Neuronal stem cell (in vitro differentiated cells): ENCODE measurements around the gene ZDHHC11.
"Not testable (repeated sequence)": the region's sequence is repeated elsewhere in the genome, so short reads cannot be mapped to it uniquely, and the experiment has no call there.

Source experiments
- DNase-seq: peaks from one replicate; pipeline ENCODE4 v3.0.0-alpha.2; 2013; ENCODE audit warnings: low spot score
- H2AFZ ChIP-seq: one replicate; pipeline ENCODE4 v1.6.1; 2013; ENCODE audit warnings: mild to moderate bottlenecking, low read length, inconsistent platforms
- H2AK5ac ChIP-seq: 2 replicates; pipeline ENCODE4 v1.6.1; 2013; ENCODE audit warnings: low read depth, mild to moderate bottlenecking, inconsistent platforms, low read length, moderate library complexity, mixed read lengths
- H2BK120ac ChIP-seq: 2 replicates; pipeline ENCODE4 v1.6.1; 2013; ENCODE audit warnings: low read depth, mild to moderate bottlenecking, inconsistent platforms, low read length, moderate library complexity, mixed read lengths
- H2BK12ac ChIP-seq: one replicate; pipeline ENCODE4 v1.6.1; 2013; ENCODE audit warnings: low read length, inconsistent platforms
- H2BK15ac ChIP-seq: 2 replicates; pipeline ENCODE4 v1.6.1; 2013; ENCODE audit warnings: mild to moderate bottlenecking, low read length, inconsistent platforms, mixed read lengths
- H2BK5ac ChIP-seq: one replicate; pipeline ENCODE4 v1.6.1; 2013; ENCODE audit warnings: inconsistent platforms, mild to moderate bottlenecking, low read length, moderate library complexity
- H3K14ac ChIP-seq: one replicate; pipeline ENCODE4 v1.6.1; 2013; ENCODE audit warnings: low read length, inconsistent platforms
- H3K18ac ChIP-seq: 2 replicates; pipeline ENCODE4 v1.6.1; 2013; ENCODE audit warnings: low read length, inconsistent platforms
- H3K23ac ChIP-seq: 2 replicates; pipeline ENCODE4 v1.6.1; 2013; ENCODE audit warnings: low read depth, mild to moderate bottlenecking, mixed read lengths, low read length, inconsistent platforms; ENCODE audit not compliant: poor library complexity
- H3K27ac ChIP-seq: replicated peaks from 3 replicates; pipeline ENCODE4 v1.5.1; 2013; ENCODE audit warnings: low read length, inconsistent platforms
- H3K27me3 ChIP-seq, 3 experiments: 2 replicates each; pipeline ENCODE4 v1.6.1; 2013; ENCODE audit warnings: low read length in 3 of 3, mild to moderate bottlenecking in 2 of 3, inconsistent platforms in 1 of 3, low read depth in 1 of 3, mixed read lengths in 1 of 3, moderate library complexity in 1 of 3; ENCODE audit not compliant: control insufficient read depth in 3 of 3, insufficient read depth in 3 of 3
- H3K36me3 ChIP-seq, 2 donors: replicated peaks in 1 of 2; 2 replicates each; pipeline ENCODE4 v1.6.1; 2013; ENCODE audit warnings: low read length in 2 of 2; ENCODE audit not compliant: control insufficient read depth in 2 of 2, insufficient read depth in 2 of 2
- H3K4ac ChIP-seq: 2 replicates; pipeline ENCODE4 v1.6.1; 2013; ENCODE audit warnings: inconsistent platforms, mild to moderate bottlenecking, low read length, moderate library complexity
- H3K4me1 ChIP-seq, 2 donors: 1 replicate in 1 of 2; 2 replicates in 1 of 2; pipeline ENCODE4 v1.6.1; 2013; ENCODE audit warnings: low read length in 2 of 2, low read depth in 1 of 2; ENCODE audit not compliant: control insufficient read depth in 2 of 2, insufficient read depth in 1 of 2
- H3K4me2 ChIP-seq: one replicate; pipeline ENCODE4 v1.6.1; 2013; ENCODE audit warnings: mild to moderate bottlenecking, low read length, inconsistent platforms; ENCODE audit not compliant: insufficient read depth, poor library complexity, severe bottlenecking
- H3K4me3 ChIP-seq, 2 donors: 2 replicates each; pipeline ENCODE4 v1.5.1; 2013; ENCODE audit warnings: low read length in 2 of 2, mild to moderate bottlenecking in 2 of 2, inconsistent platforms in 1 of 2, moderate library complexity in 1 of 2
- H3K79me1 ChIP-seq: one replicate; pipeline ENCODE4 v1.6.1; 2013; ENCODE audit warnings: low read depth, mild to moderate bottlenecking, inconsistent platforms, low read length, moderate library complexity
- H3K9ac ChIP-seq: one replicate; pipeline ENCODE4 v1.6.1; 2013; ENCODE audit warnings: mild to moderate bottlenecking, low read depth, low read length, inconsistent platforms; ENCODE audit not compliant: poor library complexity
- H3K9me3 ChIP-seq, 2 donors: replicated peaks in 1 of 2; 2 replicates each; pipeline versions ENCODE3 to v1.6.1; 2013; ENCODE audit warnings: low read length in 2 of 2, mild to moderate bottlenecking in 2 of 2, inconsistent platforms in 1 of 2, low read depth in 1 of 2, mixed read lengths in 1 of 2, moderate library complexity in 1 of 2; ENCODE audit not compliant: control insufficient read depth in 2 of 2, insufficient read depth in 1 of 2
- H4K8ac ChIP-seq: one replicate; pipeline ENCODE4 v1.6.1; 2013; ENCODE audit warnings: low read depth, mild to moderate bottlenecking, inconsistent platforms, low read length, moderate library complexity
- H4K91ac ChIP-seq: one replicate; pipeline ENCODE4 v1.6.1; 2013; ENCODE audit warnings: low read length, low read depth, mild to moderate bottlenecking, inconsistent platforms; ENCODE audit not compliant: poor library complexity
- WGBS, 2 donors: extraction: QIAGEN DNeasy Blood & Tissue Kit; methylation state at CpG; one replicate each; pipeline ENCODE4 v1.1.7; 2013; ENCODE audit warnings: missing lambda C conversion rate in 2 of 2, mixed read lengths in 1 of 2; ENCODE audit not compliant: insufficient read length in 2 of 2, insufficient replicate concordance in 1 of 2; ENCODE audit errors: extremely low coverage in 2 of 2; 5-methylcytosine and 5-hydroxymethylcytosine counted together

Gene ZDHHC11

GRCh38 chr5:750226-750625 is 100.6 kb downstream of the ZDHHC11 start:
- not testable (repeated sequence) for DNase-seq, H3K18ac ChIP-seq, H3K4me1 ChIP-seq, H4K91ac ChIP-seq, H2BK120ac ChIP-seq, H3K4ac ChIP-seq, H3K27ac ChIP-seq, H2BK5ac ChIP-seq, H2AK5ac ChIP-seq, H3K23ac ChIP-seq, H3K4me2 ChIP-seq, H3K9ac ChIP-seq, H3K4me3 ChIP-seq, H2AFZ ChIP-seq, H3K79me1 ChIP-seq, H3K27me3 ChIP-seq, H2BK12ac ChIP-seq, H4K8ac ChIP-seq, H3K14ac ChIP-seq, H3K36me3 ChIP-seq, H3K9me3 ChIP-seq, H2BK15ac ChIP-seq
- no CpG with 5 or more reads among the region's 19 CpGs for WGBS, 2 donors

- no peak overlapping the region for H2BK120ac ChIP-seq
- no peak overlapping the region for H2AK5ac ChIP-seq
- no peaks in the 10 kb centered on the region for H3K27me3 ChIP-seq
- no peak overlapping the region for H2BK15ac ChIP-seq
- H3K9ac ChIP-seq, result no peak overlapping the region
- WGBS, 2 donors, result no CpG with 5 or more reads among the region's 14 CpGs
- no peak overlapping the region for H2AFZ ChIP-seq
- no peak overlapping the region for H3K27ac ChIP-seq
- no peak overlapping the region for H3K23ac ChIP-seq
- H2BK5ac ChIP-seq, result no peak overlapping the region
- H4K91ac ChIP-seq, result no peak overlapping the region
- H4K8ac ChIP-seq, result no peak overlapping the region
- H3K4me3 ChIP-seq, result no peak overlapping the region
- no peaks in the 10 kb centered on the region for H3K9me3 ChIP-seq
- no peak overlapping the region for H3K4ac ChIP-seq
- H3K79me1 ChIP-seq, result no peaks in the 10 kb centered on the region
- no peak overlapping the region for H3K4me2 ChIP-seq
- H3K14ac ChIP-seq, result no peak overlapping the region
- peaks cover 0 to 5% of the 10 kb centered on the region in 2 donors for H3K36me3 ChIP-seq
- peaks cover 0 to 6% of the 10 kb centered on the region in 2 donors for H3K4me1 ChIP-seq
- H2BK12ac ChIP-seq, result no peak overlapping the region
- DNase-seq, result no peak
- peak overlapping the region; percentile 74 for H3K18ac ChIP-seq
These were observed 101.6 kb downstream of the ZDHHC11 start for GRCh38 chr5:749101-749670.

GRCh38 chr5:748011-748980 is 102.5 kb downstream of the ZDHHC11 start:
- not testable (repeated sequence) for H3K4ac ChIP-seq, H2AK5ac ChIP-seq, H3K9me3 ChIP-seq, H3K4me2 ChIP-seq, H3K23ac ChIP-seq, H2AFZ ChIP-seq, H2BK12ac ChIP-seq, H3K27ac ChIP-seq, H3K4me3 ChIP-seq, DNase-seq, H3K27me3 ChIP-seq, H3K4me1 ChIP-seq, H3K79me1 ChIP-seq, H4K91ac ChIP-seq, H4K8ac ChIP-seq, H2BK120ac ChIP-seq, H2BK15ac ChIP-seq
- Histone ChIP-seq H3K36me3 (peaks cover 0 to 11% of the 10 kb centered on the region in 2 donors), H3K9ac (peak overlapping the region; percentile 70), H2BK5ac (peak overlapping the region; percentile 82), H3K14ac (peak overlapping the region; percentile 63), H3K18ac (peak overlapping the region; percentile 78)
- no CpG with 5 or more reads among the region's 18 CpGs for WGBS, 2 donors

GRCh38 chr5:747303-747844 is 103.4 kb downstream of the ZDHHC11 start:
- not testable (repeated sequence) for H3K27ac ChIP-seq, H3K4me3 ChIP-seq, H3K18ac ChIP-seq

More at GRCh38 chr5:747303-747844, 103.4 kb downstream of the ZDHHC11 start:
- not testable (repeated sequence) for H3K9ac ChIP-seq, H2BK120ac ChIP-seq, H2AFZ ChIP-seq, H3K14ac ChIP-seq, H3K4me1 ChIP-seq, H4K91ac ChIP-seq, DNase-seq, H3K79me1 ChIP-seq, H2BK5ac ChIP-seq, H3K4ac ChIP-seq, H2BK15ac ChIP-seq, H4K8ac ChIP-seq, H3K23ac ChIP-seq, H2BK12ac ChIP-seq, H3K27me3 ChIP-seq, H3K4me2 ChIP-seq, H3K9me3 ChIP-seq, H2AK5ac ChIP-seq
- no CpG with 5 or more reads among the region's 9 CpGs for WGBS, 2 donors
- peaks cover 0 to 13% of the 10 kb centered on the region in 2 donors for H3K36me3 ChIP-seq
